GM18861 (cell line): Measurements from ENCODE around the gene NBR1.
"Not testable (repeated sequence)": the region's sequence is repeated elsewhere in the genome, so short reads cannot be mapped to it uniquely, and the experiment has no call there.

Experiments
- ATAC-seq: cut with Tn5 transposase; IDR thresholded peaks from one replicate; pipeline ENCODE4 v1.9.1; 2021; ENCODE audit not compliant: unreplicated experiment

NBR1 gene

DNA sequence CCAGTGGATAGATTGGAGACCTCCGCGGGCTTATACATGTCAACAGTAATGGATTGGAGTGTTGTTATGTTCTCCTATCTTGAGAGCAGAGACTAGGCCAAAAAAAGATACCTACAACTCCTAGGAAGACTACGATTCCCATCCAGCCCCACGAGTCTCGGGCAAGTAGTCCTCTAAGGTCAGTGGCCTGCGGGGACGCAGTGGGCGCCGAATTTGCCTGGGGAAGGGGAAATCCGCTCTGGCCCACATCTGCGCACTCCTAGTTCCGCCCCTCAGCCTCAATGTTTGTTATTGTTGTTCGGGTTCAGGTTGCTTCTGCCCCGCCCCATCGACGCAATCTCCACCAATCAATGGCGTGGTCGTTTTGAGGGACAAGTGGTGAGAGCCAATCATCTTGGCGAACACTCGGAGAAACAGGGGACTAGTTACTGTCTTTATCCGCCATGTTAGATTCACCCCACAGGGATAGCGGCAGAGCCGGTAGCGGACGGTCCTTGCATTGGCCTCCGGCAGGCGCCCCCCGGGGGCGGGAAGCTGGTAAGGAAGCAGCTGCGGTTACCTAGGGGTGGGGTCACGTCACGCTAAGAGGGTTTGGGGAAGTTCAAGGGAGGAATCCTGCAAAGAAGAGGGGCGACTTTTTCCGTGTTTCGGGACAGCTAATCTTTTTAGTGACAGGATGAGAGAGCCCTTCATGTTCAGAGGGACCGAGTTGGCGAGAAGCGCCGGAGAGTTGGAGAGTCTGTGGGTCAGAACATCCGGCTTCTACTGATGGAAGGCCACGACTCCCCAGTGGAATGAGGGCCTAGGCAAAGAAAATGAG, at the start of gene NBR1:
NBR1 (plus strand) TSS at position 449 of the 820 bp plus-strand sequence. CDS start 4,586 bp downstream, outside the sequence.
- peak; percentile 75 for ATAC-seq

GRCh38 chr17:43125133-43125966, 45.7 kb upstream of the NBR1 start, which contains the start of gene BRCA1:
BRCA1 (minus strand) TSS chr17:43125364; CDS start chr17:43124096, 1,268 bp downstream.
- ATAC-seq, result peak; percentile 97

GRCh38 chr17:43125967-43126910, 44.8 kb upstream of the NBR1 start:
- no peak for ATAC-seq

- no peak for ATAC-seq
Observed at GRCh38 chr17:43126911-43127290, 44.1 kb upstream of the NBR1 start.

DNA sequence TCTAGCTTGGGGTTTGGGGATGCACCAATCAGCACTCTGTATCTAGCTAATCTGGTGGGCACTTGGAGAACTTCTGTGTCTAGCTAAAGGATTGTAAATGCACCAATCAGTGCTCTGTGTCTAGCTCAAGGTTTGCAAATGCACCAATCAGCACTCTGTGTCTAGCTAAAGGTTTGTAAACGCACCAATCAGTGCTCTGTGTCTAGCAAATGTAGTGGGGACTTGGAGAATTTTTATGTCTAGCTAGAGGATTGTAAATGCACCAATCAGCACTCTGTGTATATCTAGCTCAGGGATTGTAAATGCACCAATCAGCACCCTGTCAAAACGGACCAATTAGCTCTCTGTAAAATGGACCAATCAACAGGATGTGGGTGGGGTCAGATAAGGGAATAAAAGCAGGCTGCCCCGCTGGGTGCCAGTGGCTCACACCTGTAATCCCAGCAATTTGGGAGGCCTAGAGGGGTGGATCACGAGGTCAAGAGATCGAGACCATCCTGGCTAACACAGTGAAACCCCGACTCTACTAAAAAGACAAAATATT, 43.6 kb upstream of the NBR1 start:
- not testable (repeated sequence) for ATAC-seq

- ATAC-seq, result no peak
Observed at GRCh38 chr17:43129671-43130010, 41.4 kb upstream of the NBR1 start.

DNA sequence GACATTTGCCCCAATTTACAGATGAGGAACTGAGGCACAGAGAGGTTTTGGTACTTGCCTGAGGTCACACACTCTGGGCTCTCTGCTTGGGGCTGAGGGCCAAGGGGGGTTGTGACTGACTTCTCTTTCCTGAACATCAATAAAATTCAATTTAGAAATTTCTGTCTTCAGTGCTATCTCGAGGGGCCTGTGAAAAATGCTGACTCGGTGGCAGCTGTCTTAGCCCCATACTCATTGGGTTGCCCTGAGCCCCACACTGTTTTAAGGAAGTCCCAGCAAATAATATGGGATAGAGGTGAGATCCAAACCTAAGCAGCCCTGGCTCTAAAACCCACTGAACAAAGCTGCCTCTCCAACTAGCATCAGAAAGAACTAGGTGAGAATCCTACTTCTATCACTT, 38.9 kb upstream of the NBR1 start:
- no peak for ATAC-seq

DNA sequence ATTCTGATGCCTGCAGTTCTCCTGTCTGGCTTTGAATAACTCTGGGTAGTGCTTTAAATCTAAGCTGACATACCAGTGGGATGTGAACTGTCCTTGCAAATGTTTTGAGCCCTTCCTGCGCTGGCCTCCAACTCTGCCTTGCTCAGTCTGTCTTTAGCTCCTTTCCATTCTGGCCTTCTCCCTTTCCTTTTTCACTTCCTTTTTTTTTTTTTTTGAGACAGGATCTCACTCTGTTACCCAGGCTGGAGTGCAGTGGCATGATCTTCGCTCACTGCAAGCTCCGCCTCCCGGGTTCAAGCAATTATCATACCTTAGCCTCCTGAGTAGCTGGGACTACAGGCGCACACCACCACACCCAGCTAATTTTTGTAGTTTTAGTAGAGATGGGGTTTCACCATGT, 37.6 kb upstream of the NBR1 start:
- not testable (repeated sequence) for ATAC-seq

GRCh38 chr17:43134774-43135453, 36.1 kb upstream of the NBR1 start:
- ATAC-seq, result no peak

GRCh38 chr17:43135454-43135819, 35.6 kb upstream of the NBR1 start:
- no peak for ATAC-seq

DNA sequence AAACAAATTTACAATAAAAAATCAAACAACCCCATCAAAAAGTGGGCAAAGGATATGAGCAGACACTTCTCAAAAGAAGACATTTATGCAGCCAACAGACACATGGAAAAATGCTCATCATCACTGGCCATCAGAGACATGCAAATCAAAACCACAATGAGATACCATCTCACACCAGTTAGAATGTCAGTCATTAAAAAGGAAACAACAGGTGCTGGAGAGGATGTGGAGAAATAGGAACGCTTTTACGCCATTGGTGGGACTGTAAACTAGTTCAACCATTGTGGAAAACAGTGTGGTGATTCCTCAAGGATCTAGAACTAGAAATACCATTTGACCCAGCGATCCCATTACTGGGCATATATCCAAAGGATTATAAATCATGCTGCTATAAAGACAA, 34.4 kb upstream of the NBR1 start:
- ATAC-seq, result not testable (repeated sequence)

- not testable (repeated sequence) for ATAC-seq
Observed at GRCh38 chr17:43138531-43138930, 32.5 kb upstream of the NBR1 start.

GRCh38 chr17:43140396-43141332, 30.4 kb upstream of the NBR1 start:
- no peak for ATAC-seq

- ATAC-seq, result no peak
Observed at GRCh38 chr17:43142153-43142552, 28.9 kb upstream of the NBR1 start.

DNA sequence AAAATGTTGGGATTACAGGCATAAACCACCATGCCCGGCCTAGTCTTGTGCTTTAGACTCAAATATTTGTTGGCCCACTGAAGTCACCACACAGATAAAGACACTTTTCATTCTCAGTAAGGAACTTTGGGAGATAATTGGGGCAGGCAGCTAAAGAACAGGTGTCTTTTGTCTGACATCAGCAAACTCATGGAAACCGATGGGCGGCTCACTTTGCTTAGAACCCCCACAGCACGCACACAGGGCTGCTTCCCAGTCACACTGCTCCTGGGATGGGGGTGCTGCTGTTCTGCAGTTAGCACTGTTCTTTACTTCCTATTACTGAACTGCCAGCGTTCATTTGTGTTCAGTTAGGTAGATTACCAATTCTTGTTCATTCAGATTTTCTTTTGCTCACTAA, 27.8 kb upstream of the NBR1 start:
- ATAC-seq, result no peak

GRCh38 chr17:43146649-43147048, 24.4 kb upstream of the NBR1 start:
- ATAC-seq, result no peak

- no peak for ATAC-seq
Observed at GRCh38 chr17:43151880-43152456, 19.0 kb upstream of the NBR1 start.

- not testable (repeated sequence) for ATAC-seq
Observed at GRCh38 chr17:43153197-43153835, 17.7 kb upstream of the NBR1 start.
